HepG2 (cell line): ENCODE results near the gene LCE2D.

ENCODE experiments used
- CEBPB ChIP-seq: IDR thresholded peaks from 2 replicates; pipeline ENCODE4 v1.6.1; 2011; ENCODE audit warnings: low read depth, low read length, improper control_type of control experiment, borderline replicate concordance
- MZF1 ChIP-seq: sonication (generic); formaldehyde crosslinking; IDR thresholded peaks from 2 replicates; pipeline ENCODE4 v1.8.1; 2023; ENCODE audit warnings: mild to moderate bottlenecking, missing genetic modification reagents, borderline replicate concordance
- NFYB ChIP-seq: sonication (generic); formaldehyde crosslinking; IDR thresholded peaks from 2 replicates; pipeline ENCODE4 v1.4.0; 2020; ENCODE audit warnings: missing genetic modification reagents
- SP1 ChIP-seq, 2 experiments: fragments of 450-650 bp in 1 of 2; sonication (generic) in 1 of 2; formaldehyde crosslinking in 1 of 2; IDR thresholded peaks; 2 replicates each; pipeline versions ENCODE4 v1.4.0 to v1.6.1; 2016 to 2020; ENCODE audit warnings: missing genetic modification reagents in 1 of 2
- SRF ChIP-seq: IDR thresholded peaks from 2 replicates; pipeline ENCODE4 v1.6.1; 2011; ENCODE audit warnings: mild to moderate bottlenecking, low read depth, low read length, moderate library complexity
- TGIF2 ChIP-seq: IDR thresholded peaks from 2 replicates; pipeline ENCODE4 v1.6.1; 2016; ENCODE audit warnings: control low read depth, missing compliant biosample characterization
- U2AF2 ChIP-seq: fragments of 200-400 bp; formaldehyde crosslinking; IDR thresholded peaks from 2 replicates; pipeline ENCODE4 v1.6.1; 2017; ENCODE audit warnings: low read depth, mild to moderate bottlenecking, low read length
- TF ChIP-seq, protein P1 (sequence below): sonication (generic); formaldehyde crosslinking; IDR thresholded peaks from 2 replicates; pipeline ENCODE4 v1.5.0; 2020; ENCODE audit warnings: mild to moderate bottlenecking, missing genetic modification reagents, moderate library complexity

DNA sequence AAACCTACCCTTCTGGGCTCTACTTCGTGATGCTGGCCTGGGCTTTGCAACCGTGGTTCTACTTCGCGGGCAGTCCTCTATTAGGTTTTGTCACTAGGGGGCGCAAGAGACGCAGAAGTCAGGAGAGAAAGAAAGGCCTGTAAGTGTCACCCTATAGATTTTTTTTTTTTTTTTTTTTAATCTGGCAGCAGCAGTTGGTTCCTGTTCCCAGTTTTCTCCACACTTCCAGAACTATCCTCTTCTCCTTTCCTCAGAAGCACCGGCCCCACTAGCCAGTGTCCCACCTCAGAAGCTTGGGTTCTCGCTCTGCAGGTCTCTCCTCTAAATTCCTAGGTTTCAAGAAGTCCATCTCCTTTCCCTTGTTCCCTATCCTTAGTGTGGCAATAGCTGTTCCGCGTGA is 9.1 kb upstream of the LCE2D start:
- no peak for TF ChIP-seq TGIF2 (CRISPR knock-in tag)
- no peak for TF ChIP-seq CEBPB
- TF ChIP-seq NFYB (CRISPR knock-in tag): no peak
- TF ChIP-seq, protein P1, sequence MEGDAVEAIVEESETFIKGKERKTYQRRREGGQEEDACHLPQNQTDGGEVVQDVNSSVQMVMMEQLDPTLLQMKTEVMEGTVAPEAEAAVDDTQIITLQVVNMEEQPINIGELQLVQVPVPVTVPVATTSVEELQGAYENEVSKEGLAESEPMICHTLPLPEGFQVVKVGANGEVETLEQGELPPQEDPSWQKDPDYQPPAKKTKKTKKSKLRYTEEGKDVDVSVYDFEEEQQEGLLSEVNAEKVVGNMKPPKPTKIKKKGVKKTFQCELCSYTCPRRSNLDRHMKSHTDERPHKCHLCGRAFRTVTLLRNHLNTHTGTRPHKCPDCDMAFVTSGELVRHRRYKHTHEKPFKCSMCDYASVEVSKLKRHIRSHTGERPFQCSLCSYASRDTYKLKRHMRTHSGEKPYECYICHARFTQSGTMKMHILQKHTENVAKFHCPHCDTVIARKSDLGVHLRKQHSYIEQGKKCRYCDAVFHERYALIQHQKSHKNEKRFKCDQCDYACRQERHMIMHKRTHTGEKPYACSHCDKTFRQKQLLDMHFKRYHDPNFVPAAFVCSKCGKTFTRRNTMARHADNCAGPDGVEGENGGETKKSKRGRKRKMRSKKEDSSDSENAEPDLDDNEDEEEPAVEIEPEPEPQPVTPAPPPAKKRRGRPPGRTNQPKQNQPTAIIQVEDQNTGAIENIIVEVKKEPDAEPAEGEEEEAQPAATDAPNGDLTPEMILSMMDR (CRISPR knock-in tag): peak; percentile 72
- no peak for TF ChIP-seq SP1 (IDR thresholded peaks at IDR 0.05)
- TF ChIP-seq SP1 (CRISPR knock-in tag; IDR thresholded peaks at IDR 0.05): no peak
- TF ChIP-seq SRF: no peak
- TF ChIP-seq MZF1: no peak
- TF ChIP-seq U2AF2: no peak
